ENCODE data around the gene CPB2.

CPB2 gene

GRCh38 chr13:46079770-46080169, 25.1 kb downstream of the CPB2 start:
- H3K4me3 ChIP-seq (ENCODE audit: low read depth, low read length) = no peak overlapping the region
- no peaks in the 10 kb centered on the region for H3K36me3 ChIP-seq
- H3K27me3 ChIP-seq (ENCODE audit: insufficient read depth, low read depth, severe bottlenecking) = no peaks in the 10 kb centered on the region
- no peaks in the 10 kb centered on the region for H3K9me3 ChIP-seq (ENCODE audit: severe bottlenecking)
- no peak for DNase-seq
- H3K27ac ChIP-seq = no peak overlapping the region
- TF ChIP-seq CTCF (IDR thresholded peaks at IDR 0.05; ENCODE audit: low read depth, low read length) = no peak

- no peaks in the 10 kb centered on the region for H3K27me3 ChIP-seq (ENCODE audit: insufficient read depth, low read depth, severe bottlenecking)
- TF ChIP-seq CTCF (IDR thresholded peaks at IDR 0.05; ENCODE audit: low read depth, low read length) = no peak
- H3K27ac ChIP-seq = no peak overlapping the region
- no peak overlapping the region for H3K4me3 ChIP-seq (ENCODE audit: low read depth, low read length)
- DNase-seq = no peak
- no peaks in the 10 kb centered on the region for H3K36me3 ChIP-seq
- H3K9me3 ChIP-seq (ENCODE audit: severe bottlenecking) = no peaks in the 10 kb centered on the region
Measured at GRCh38 chr13:46077265-46077664, 27.6 kb downstream of the CPB2 start.

GRCh38 chr13:46076827-46077226, 28.0 kb downstream of the CPB2 start:
- no peaks in the 10 kb centered on the region for H3K9me3 ChIP-seq (ENCODE audit: severe bottlenecking)
- no peak overlapping the region for H3K27ac ChIP-seq
- DNase-seq = no peak
- TF ChIP-seq CTCF (IDR thresholded peaks at IDR 0.05; ENCODE audit: low read depth, low read length) = no peak
- no peaks in the 10 kb centered on the region for H3K27me3 ChIP-seq (ENCODE audit: insufficient read depth, low read depth, severe bottlenecking)
- no peak overlapping the region for H3K4me3 ChIP-seq (ENCODE audit: low read depth, low read length)
- H3K36me3 ChIP-seq = no peaks in the 10 kb centered on the region

GRCh38 chr13:46075811-46076210, 29.0 kb downstream of the CPB2 start:
- DNase-seq = no peak
- no peaks in the 10 kb centered on the region for H3K9me3 ChIP-seq (ENCODE audit: severe bottlenecking)
- H3K4me3 ChIP-seq (ENCODE audit: low read depth, low read length) = no peak overlapping the region
- TF ChIP-seq CTCF (IDR thresholded peaks at IDR 0.05; ENCODE audit: low read depth, low read length) = no peak
- H3K27ac ChIP-seq = no peak overlapping the region
- H3K27me3 ChIP-seq (ENCODE audit: insufficient read depth, low read depth, severe bottlenecking) = no peaks in the 10 kb centered on the region
- H3K36me3 ChIP-seq = no peaks in the 10 kb centered on the region

GRCh38 chr13:46071590-46072249, 33.1 kb downstream of the CPB2 start:
- no peaks in the 10 kb centered on the region for H3K36me3 ChIP-seq
- no peak overlapping the region for H3K4me3 ChIP-seq (ENCODE audit: low read depth, low read length)
- no peak for DNase-seq
- no peaks in the 10 kb centered on the region for H3K9me3 ChIP-seq (ENCODE audit: severe bottlenecking)
- H3K27me3 ChIP-seq (ENCODE audit: insufficient read depth, low read depth, severe bottlenecking) = no peaks in the 10 kb centered on the region
- no peak overlapping the region for H3K27ac ChIP-seq
- peak; percentile 31; the same call in 1 of the 2 replicates for TF ChIP-seq CTCF (IDR thresholded peaks at IDR 0.05; ENCODE audit: low read depth, low read length)

GRCh38 chr13:46063292-46063691, 41.5 kb downstream of the CPB2 start:
- no peaks in the 10 kb centered on the region for H3K27me3 ChIP-seq (ENCODE audit: insufficient read depth, low read depth, severe bottlenecking)
- no peak overlapping the region for H3K4me3 ChIP-seq (ENCODE audit: low read depth, low read length)
- no peak for TF ChIP-seq CTCF (IDR thresholded peaks at IDR 0.05; ENCODE audit: low read depth, low read length)
- no peaks in the 10 kb centered on the region for H3K9me3 ChIP-seq (ENCODE audit: severe bottlenecking)
- H3K27ac ChIP-seq = no peak overlapping the region
- no peaks in the 10 kb centered on the region for H3K36me3 ChIP-seq
- no peak for DNase-seq

Data from WERI-Rb-1 (cell line).